ENCODE results near the gene CRIP1. TPM values are rescaled to one million over a fixed set of nuclear protein-coding genes. Genes with fewer than 3 reads are reported as not detected.

CRIP1 gene
- polyA plus RNA-seq, 2 of the 4 experiments (the other 2 are of a cell fraction) = 280 to 999 TPM

DNA sequence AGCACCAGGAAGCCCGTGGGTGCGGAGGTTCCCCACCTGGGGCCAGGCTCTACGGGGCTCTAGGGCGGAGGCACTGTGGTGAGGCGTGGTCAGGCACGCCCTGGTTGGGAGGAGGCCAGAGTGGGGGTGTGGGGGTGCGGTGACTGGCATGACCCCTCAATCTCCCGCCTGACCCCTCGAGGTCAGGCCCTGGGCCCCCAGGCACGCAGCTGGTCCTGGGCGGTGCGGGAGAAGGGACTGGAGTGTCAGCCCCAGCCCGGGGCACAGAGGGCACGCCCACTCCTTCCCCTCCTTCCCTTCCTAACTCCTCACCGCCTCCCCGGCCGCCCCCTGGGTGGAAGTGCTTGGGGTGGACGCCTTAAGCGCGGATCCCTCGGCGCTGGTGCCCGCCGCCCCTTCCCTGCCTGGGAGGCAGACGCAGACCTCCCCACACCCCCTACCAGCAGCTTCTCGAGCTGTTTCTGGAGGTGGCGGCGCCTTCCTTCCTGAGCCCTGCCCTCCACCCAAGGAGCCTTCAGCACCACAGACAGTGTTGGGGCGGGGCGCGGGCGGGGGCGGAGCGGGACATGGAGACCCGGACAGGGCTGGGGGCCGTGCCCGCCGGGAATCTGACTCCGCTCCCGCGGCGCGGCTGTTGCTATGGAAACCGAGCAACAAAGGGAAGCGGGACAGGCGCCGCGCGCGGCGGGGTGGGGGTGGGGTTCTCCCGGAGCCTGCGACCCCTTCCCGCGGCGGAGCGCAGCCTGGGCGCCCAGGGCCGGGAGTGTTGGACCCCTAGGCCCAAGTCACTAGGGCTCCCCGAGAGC lies 12.8 kb upstream of the CRIP1 start (continued):
- no peak for TF ChIP-seq RNF2 (IDR thresholded peaks at IDR 0.05; ENCODE audit: borderline replicate concordance, low read depth)
- no peak for TF ChIP-seq GATA3 (IDR thresholded peaks at IDR 0.05; ENCODE audit: borderline replicate concordance)
- TF ChIP-seq, protein P1, sequence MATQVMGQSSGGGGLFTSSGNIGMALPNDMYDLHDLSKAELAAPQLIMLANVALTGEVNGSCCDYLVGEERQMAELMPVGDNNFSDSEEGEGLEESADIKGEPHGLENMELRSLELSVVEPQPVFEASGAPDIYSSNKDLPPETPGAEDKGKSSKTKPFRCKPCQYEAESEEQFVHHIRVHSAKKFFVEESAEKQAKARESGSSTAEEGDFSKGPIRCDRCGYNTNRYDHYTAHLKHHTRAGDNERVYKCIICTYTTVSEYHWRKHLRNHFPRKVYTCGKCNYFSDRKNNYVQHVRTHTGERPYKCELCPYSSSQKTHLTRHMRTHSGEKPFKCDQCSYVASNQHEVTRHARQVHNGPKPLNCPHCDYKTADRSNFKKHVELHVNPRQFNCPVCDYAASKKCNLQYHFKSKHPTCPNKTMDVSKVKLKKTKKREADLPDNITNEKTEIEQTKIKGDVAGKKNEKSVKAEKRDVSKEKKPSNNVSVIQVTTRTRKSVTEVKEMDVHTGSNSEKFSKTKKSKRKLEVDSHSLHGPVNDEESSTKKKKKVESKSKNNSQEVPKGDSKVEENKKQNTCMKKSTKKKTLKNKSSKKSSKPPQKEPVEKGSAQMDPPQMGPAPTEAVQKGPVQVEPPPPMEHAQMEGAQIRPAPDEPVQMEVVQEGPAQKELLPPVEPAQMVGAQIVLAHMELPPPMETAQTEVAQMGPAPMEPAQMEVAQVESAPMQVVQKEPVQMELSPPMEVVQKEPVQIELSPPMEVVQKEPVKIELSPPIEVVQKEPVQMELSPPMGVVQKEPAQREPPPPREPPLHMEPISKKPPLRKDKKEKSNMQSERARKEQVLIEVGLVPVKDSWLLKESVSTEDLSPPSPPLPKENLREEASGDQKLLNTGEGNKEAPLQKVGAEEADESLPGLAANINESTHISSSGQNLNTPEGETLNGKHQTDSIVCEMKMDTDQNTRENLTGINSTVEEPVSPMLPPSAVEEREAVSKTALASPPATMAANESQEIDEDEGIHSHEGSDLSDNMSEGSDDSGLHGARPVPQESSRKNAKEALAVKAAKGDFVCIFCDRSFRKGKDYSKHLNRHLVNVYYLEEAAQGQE (IDR thresholded peaks at IDR 0.05) = peak; percentile 84
- no peak for TF ChIP-seq SMC3 (IDR thresholded peaks at IDR 0.05)
- TF ChIP-seq NR3C1 (IDR thresholded peaks at IDR 0.05) = no peak

DNA sequence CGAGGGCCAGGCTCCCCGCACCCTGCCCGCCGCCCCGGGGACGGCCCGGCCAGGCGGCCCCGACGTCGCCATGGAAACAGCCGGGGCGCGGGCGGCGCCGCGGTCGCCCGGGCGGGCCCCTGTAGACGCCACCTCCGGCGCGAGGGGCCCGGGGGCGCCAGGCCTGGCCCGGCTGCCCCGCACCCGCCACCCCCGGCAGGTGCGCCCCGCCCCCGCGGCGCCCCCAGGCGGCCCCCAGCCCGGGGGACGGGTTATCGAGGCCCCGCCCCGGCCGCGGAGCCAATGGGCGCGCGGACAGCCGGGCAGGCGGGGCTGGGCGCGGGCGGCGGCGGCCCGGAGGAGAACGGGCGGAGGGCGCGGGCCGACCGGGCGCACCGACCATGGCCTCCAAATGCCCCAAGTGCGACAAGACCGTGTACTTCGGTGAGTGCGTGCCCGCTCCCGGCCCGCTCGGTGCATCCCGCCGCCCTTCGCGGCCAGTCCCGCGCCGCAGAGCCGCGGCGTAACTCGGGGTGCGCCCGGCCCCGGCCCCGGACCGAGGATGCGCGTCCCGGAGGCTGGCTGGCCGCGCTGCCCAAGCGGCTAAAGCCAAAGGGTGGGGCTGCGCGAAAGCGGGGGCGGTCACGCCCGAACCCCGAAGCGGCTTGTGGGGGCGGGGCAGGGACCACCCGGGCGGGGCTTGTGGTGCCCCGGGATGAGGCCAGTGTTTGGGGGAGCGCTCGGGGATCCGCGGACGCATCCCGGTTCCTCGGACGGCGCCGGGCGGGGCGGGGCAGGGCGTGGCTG lies 12.0 kb upstream of the CRIP1 start, which contains the start of gene CRIP2:
Gene CRIP2, plus strand, starts transcription at position 339 of the 786 bp plus-strand sequence. Its CDS starts 42 bp downstream, at position 381.
- Histone ChIP-seq H3K4me2 (peak within 1 kb of the TSS; percentile 99), H3K9me3 (no peaks in the 10 kb centered on the region), H3K4me1 (peaks cover 66% of the 10 kb centered on the region), H3K27ac (peak within 1 kb of the TSS; percentile 84 to 97), H3K4me3 (peak within 1 kb of the TSS; percentile 82)
- ChIA-PET POLR2A (no interaction called here), CTCF (interaction anchor here (1.0 to 8.1 kb wide), 6 partner anchors 15 to 58 kb away, joined by 3 to 132 read pairs (median 6); partner anchors contain the start of gene TEDC1)
- ATAC-seq (peak; percentile 10 to 40), DNase-seq (ENCODE audit: low read depth in 1 of 2, low spot score in 1 of 2) (peak; percentile 51 to 84), FAIRE-seq (no peak)
- TF ChIP-seq RFX5 (IDR thresholded peaks at IDR 0.05) = 0 out of 2 replicates have a peak, but pooled peaks have one; percentile 9
- peak; percentile 41 for TF ChIP-seq PHF8 (IDR thresholded peaks at IDR 0.05; ENCODE audit: borderline replicate concordance, low read depth)
- TF ChIP-seq ZFP36 (IDR thresholded peaks at IDR 0.05; ENCODE audit: borderline replicate concordance, partially characterized antibody) = no peak
- TF ChIP-seq POLR2A (IDR thresholded peaks at IDR 0.05; ENCODE audit: low read length) = peak; percentile 42
- WGBS (ENCODE audit: missing lambda C conversion rate) = no CpG with 5 or more reads among the region's 118 CpGs

DNA sequence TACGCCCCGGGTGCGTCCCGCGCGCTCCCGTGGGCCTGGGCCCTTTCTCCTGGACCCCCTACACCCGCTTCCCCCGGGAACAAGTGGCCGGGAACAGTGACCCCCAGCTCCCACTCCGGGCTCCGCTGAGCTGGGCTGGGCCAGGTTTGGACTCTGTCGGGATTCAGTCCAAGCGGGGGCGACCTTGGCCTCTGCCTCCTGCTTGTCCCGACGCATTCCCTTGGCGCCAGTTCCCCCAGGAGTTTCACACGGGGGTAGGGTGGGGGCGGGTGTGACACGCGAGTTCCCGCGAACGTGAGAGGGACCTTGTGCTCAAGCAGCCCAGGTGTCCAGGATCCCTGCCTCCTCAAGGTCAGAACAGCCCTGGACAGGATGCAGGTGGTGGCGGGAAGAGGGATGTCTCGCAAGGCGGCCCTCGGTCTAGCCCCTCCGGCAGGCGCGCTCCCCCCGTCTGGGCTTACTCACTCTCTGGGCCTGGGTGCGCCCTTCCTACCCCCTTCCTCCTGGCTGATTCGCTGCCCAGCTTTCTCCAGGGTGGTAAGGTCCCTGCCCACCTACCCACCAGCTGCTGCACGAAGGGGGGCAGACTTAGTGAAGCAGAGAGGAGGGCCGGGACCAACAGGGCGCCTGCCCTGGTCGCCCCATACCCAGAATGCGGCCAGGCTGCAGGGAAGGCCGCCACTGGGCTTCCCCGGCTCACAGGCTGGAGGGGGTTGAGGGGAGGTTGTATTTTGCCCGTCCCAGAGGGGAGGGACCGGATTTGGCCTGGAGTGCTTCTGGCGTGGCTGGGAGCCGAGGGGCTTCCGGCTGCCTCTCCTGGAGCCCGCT lies 11.2 kb upstream of the CRIP1 start:
- POLR2A ChIA-PET = no interaction called here
- Histone ChIP-seq H3K4me2 (peak overlapping the region; percentile 99), H3K4me1 (peaks cover 74% of the 10 kb centered on the region), H3K9me3 (no peaks in the 10 kb centered on the region), H3K27ac (peak overlapping the region; percentile 84 to 97), H3K4me3 (peak overlapping the region; percentile 82)
- WGBS (ENCODE audit: missing lambda C conversion rate) = 57% methylated on average over 26 of the region's 48 CpGs
- no peak for FAIRE-seq
- CTCF ChIA-PET = interaction anchor here (1.0 to 8.1 kb wide), 4 partner anchors 14 to 57 kb away, joined by 3 to 132 read pairs (median 6); partner anchors contain the start of gene TEDC1
- DNase-seq (ENCODE audit: low read depth in 1 of 2, low spot score in 1 of 2) = no peak
- no peak for ATAC-seq
- no peak for TF ChIP-seq EP300 (IDR thresholded peaks at IDR 0.05)
- no peak for TF ChIP-seq NPAS2 (CRISPR knock-in tag; IDR thresholded peaks at IDR 0.05; ENCODE audit: borderline replicate concordance)
- TF ChIP-seq HOXB13 (CRISPR knock-in tag; IDR thresholded peaks at IDR 0.05; ENCODE audit: low read depth) = no peak
- TF ChIP-seq SREBF2 (IDR thresholded peaks at IDR 0.05) = no peak
- TF ChIP-seq HDAC2 (IDR thresholded peaks at IDR 0.05) = no peak
